ENCODE measurements around the gene NTSR1. TPM values are rescaled to one million over a fixed set of nuclear protein-coding genes. Genes with fewer than 3 reads are reported as not detected.

The NTSR1 gene
- polyA plus RNA-seq, 1 experiment, result 0.09 TPM

DNA sequence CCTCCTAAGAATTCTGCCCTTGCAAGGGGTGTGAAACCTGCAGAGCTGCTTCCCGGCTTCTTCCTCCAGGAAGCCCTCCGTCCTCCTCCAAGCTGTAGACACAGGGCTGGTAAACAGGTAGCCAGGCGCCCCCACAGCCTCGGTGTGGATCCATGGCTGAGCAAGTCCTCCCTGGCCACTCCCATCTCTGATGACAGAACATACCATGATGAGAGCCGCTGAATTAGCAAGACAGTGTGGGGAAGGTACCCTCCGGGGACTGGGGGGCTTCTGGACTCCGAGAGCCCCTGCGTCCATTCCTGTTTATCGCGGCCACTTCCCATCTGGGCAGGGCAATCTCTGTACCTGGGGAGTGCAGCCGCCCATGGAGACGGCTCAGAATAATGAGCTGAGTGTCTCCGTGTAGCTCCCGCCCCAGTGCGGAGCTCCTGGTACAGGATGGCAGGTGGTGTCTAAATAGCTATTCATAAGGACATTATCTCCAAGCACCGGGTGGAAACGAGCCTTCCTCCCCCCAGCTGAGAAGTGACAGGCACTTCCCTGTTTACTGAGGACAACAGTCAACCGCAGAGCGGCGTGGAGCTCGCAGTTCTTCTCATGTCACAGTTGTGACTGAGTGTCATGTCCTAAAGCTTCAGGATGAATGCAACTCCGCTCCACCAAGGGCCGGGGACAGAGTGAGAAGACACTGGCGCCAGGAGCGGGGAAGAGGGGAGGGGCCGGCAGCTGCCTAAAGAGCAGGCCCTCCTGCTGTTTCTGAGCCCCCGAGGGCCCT is 22.7 kb upstream of the NTSR1 start:
- no peak overlapping the region for H3K27ac ChIP-seq (ENCODE audit: low read depth, low read length)

DNA sequence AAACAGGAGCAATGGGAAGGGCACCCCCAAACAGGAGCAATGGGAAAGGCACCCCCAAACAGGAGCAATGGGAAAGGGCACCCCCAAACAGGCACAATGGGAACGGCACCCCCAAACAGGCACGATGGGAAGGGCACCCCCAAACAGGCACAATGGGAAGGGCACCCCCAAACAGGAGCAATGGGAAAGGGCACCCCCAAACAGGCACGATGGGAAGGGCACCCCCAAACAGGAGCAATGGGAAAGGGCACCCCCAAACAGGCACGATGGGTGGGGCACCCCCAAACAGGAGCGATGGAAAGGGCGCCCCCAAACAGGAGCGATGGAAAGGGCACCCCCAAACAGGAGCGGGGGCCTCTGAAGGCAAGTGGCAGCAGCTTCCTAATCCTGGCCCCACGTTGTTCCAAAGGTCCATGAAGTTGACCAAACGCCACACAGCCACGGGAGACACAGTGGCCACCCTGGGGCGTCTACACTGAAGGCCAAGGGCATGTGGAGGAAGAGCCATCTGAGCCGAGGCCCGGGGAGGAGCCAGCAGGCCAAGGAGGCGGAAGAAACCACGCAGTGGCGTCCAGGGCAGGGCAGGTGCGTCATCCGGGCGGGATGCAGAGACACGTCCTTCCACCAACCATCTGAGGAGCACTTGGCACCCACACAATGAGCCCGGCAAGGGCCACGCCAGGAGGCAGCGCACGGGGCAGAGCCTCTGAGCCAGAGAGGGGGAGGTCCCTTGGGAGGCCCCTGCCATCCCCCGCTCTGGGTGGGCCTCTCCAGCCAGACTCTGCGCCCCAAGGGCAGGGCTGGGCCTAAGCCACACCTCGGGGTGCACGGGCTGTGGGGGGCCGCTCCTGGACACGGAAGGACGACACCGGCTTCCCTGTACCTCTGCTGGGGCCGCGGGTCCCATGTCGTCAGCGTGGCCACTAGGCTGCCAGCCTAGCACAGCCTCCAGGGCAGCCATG is 21.5 kb upstream of the NTSR1 start:
- POLR2A ChIA-PET, result interaction anchor here (1.1 kb wide), 1 partner anchor 107 kb away, joined by 6 read pairs; no protein-coding TSS in a partner anchor

More for the DNA sequence above, 22.7 kb upstream of the NTSR1 start:
- H3K27me3 ChIP-seq (ENCODE audit: control insufficient read depth, insufficient read depth, low read length), result peaks cover 42% of the 10 kb centered on the region
- H3K9me3 ChIP-seq (ENCODE audit: control insufficient read depth, insufficient read depth, low read length), result peaks cover 9% of the 10 kb centered on the region; the same call in 1 of the 2 replicates
- POLR2A ChIA-PET, result interaction anchor here (1.1 kb wide), 1 partner anchor 108 kb away, joined by 6 read pairs; no protein-coding TSS in a partner anchor
- TF ChIP-seq, protein P1, sequence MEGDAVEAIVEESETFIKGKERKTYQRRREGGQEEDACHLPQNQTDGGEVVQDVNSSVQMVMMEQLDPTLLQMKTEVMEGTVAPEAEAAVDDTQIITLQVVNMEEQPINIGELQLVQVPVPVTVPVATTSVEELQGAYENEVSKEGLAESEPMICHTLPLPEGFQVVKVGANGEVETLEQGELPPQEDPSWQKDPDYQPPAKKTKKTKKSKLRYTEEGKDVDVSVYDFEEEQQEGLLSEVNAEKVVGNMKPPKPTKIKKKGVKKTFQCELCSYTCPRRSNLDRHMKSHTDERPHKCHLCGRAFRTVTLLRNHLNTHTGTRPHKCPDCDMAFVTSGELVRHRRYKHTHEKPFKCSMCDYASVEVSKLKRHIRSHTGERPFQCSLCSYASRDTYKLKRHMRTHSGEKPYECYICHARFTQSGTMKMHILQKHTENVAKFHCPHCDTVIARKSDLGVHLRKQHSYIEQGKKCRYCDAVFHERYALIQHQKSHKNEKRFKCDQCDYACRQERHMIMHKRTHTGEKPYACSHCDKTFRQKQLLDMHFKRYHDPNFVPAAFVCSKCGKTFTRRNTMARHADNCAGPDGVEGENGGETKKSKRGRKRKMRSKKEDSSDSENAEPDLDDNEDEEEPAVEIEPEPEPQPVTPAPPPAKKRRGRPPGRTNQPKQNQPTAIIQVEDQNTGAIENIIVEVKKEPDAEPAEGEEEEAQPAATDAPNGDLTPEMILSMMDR (IDR thresholded peaks at IDR 0.05; ENCODE audit: low read depth, low read length), result no peak
- no peak for DNase-seq (ENCODE audit: low read depth, low spot score)
- CTCF ChIA-PET, result interaction anchor here (0.7 to 1.1 kb wide), 3 partner anchors 18 to 123 kb away, joined by 3 to 5 read pairs (median 3); no protein-coding TSS in a partner anchor
- H3K4me3 ChIP-seq (ENCODE audit: low read depth, low read length), result no peak overlapping the region

DNA sequence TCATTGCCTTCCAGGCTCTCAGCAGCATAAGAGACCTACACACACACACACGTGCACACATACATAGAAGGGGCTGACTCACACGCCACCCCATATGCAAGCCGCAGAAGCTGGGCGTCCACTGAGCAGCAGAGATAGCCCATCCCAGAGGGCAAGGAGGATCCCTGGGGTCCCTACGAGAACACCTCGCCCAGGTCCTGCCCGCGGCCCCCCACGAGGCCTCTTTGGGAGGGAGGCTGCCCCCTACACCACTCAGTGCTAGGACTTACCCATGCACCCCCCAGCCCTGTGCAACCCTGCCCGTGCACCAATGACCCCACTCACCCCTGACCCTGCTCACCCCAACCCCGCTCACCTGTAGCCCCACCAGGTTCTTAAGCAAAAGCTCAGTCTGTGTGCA is 20.6 kb upstream of the NTSR1 start:
- POLR2A ChIA-PET, result interaction anchor here (1.0 to 1.1 kb wide), 2 partner anchors 64 to 194 kb away, joined by 3 read pairs; no protein-coding TSS in a partner anchor
- Histone ChIP-seq H3K4me3 (ENCODE audit: low read depth, low read length) (no peak overlapping the region), H3K27me3 (ENCODE audit: control insufficient read depth, insufficient read depth, low read length) (peaks cover 31% of the 10 kb centered on the region), H3K9me3 (ENCODE audit: control insufficient read depth, insufficient read depth, low read length) (peaks cover 8% of the 10 kb centered on the region; the same call in 1 of the 2 replicates), H3K27ac (ENCODE audit: low read depth, low read length) (no peak overlapping the region)
- TF ChIP-seq, protein P1 (IDR thresholded peaks at IDR 0.05; ENCODE audit: low read depth, low read length), result no peak
- CTCF ChIA-PET, result interaction anchor here (0.9 kb wide), 1 partner anchor 14 kb away, joined by 3 read pairs; no protein-coding TSS in a partner anchor
- DNase-seq (ENCODE audit: low read depth, low spot score), result no peak

More for the DNA sequence above, 21.5 kb upstream of the NTSR1 start:
- H3K4me3 ChIP-seq (ENCODE audit: low read depth, low read length), result no peak overlapping the region
- CTCF ChIA-PET, result no interaction called here
- H3K27ac ChIP-seq (ENCODE audit: low read depth, low read length), result no peak overlapping the region
- H3K27me3 ChIP-seq (ENCODE audit: control insufficient read depth, insufficient read depth, low read length), result peaks cover 35% of the 10 kb centered on the region
- peaks cover 9% of the 10 kb centered on the region; the same call in 1 of the 2 replicates for H3K9me3 ChIP-seq (ENCODE audit: control insufficient read depth, insufficient read depth, low read length)
- TF ChIP-seq, protein P1 (IDR thresholded peaks at IDR 0.05; ENCODE audit: low read depth, low read length), result no peak
- no peak for DNase-seq (ENCODE audit: low read depth, low spot score)

DNA sequence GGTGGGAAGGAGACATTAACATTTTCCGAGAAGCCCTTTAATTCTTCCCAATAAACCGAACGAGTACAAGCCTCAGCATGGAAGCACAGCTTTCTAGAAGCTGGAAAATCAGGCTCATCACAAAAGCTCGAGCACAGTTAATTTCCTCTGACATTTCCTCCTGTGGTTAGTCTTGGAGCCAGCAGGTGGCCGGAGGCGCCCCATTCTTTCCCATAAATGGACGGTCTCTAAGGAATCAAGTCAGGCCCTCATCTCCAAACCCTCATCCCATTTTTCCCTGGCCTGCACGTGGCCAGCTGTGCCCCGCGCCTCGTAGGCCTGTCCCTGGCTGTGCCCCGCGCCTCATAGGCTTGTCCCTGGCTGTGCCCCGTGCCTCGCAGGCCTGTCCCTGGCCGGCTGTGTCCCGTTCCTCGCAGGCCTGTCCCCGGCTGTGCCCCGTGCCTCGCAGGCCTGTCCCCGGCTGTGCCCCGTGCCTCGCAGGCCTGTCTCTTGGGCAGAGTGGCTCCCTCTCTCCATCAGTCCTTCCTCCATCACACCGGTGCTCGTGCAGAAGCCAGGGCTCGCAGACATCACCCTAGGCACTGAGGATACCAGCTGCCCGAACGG is 19.7 kb upstream of the NTSR1 start:
- no peak for DNase-seq (ENCODE audit: low read depth, low spot score)
- POLR2A ChIA-PET, result interaction anchor here (1.0 to 1.1 kb wide), 2 partner anchors 63 to 193 kb away, joined by 3 read pairs; no protein-coding TSS in a partner anchor
- CTCF ChIA-PET, result interaction anchor here (0.9 kb wide), 1 partner anchor 15 kb away, joined by 3 read pairs; no protein-coding TSS in a partner anchor

More for the DNA sequence above, 19.7 kb upstream of the NTSR1 start:
- Histone ChIP-seq H3K27me3 (ENCODE audit: control insufficient read depth, insufficient read depth, low read length) (peaks cover 30% of the 10 kb centered on the region), H3K27ac (ENCODE audit: low read depth, low read length) (no peak overlapping the region), H3K4me3 (ENCODE audit: low read depth, low read length) (no peak overlapping the region), H3K9me3 (ENCODE audit: control insufficient read depth, insufficient read depth, low read length) (peaks cover 3% of the 10 kb centered on the region; the same call in 1 of the 2 replicates)
- TF ChIP-seq, protein P1 (IDR thresholded peaks at IDR 0.05; ENCODE audit: low read depth, low read length), result peak; percentile 45; the same call in 1 of the 2 replicates

Measured in AG04450 (cell line).